Endothelial cell (in vitro differentiated cells): ENCODE data around the gene SRSF4. TPM values are rescaled to one million over a fixed set of nuclear protein-coding genes. Genes with fewer than 3 reads are reported as not detected.

Experiments
- DNase-seq: peaks from one replicate; pipeline ENCODE4 v3.0.0; 2021; ENCODE audit warnings: low spot score
- H3K27ac Mint-ChIP-seq: one replicate; pipeline ENCODE4 v1.8.0; 2021; ENCODE audit warnings: mixed read lengths, inconsistent platforms; ENCODE audit not compliant: unreplicated experiment
- H3K27me3 Mint-ChIP-seq: one replicate; pipeline ENCODE4 v1.8.0; 2021; ENCODE audit warnings: mild to moderate bottlenecking, moderate library complexity, mixed read lengths, inconsistent platforms; ENCODE audit not compliant: unreplicated experiment
- H3K36me3 Mint-ChIP-seq: one replicate; pipeline ENCODE4 v1.8.0; 2021; ENCODE audit warnings: mild to moderate bottlenecking, low read depth, mixed read lengths, inconsistent platforms; ENCODE audit not compliant: unreplicated experiment
- H3K4me1 Mint-ChIP-seq: one replicate; pipeline ENCODE4 v1.8.0; 2021; ENCODE audit warnings: mild to moderate bottlenecking, mixed read lengths, inconsistent platforms; ENCODE audit not compliant: unreplicated experiment
- H3K4me3 Mint-ChIP-seq: one replicate; pipeline ENCODE4 v1.8.0; 2021; ENCODE audit warnings: mild to moderate bottlenecking, mixed read lengths, inconsistent platforms; ENCODE audit not compliant: unreplicated experiment
- H3K9me3 Mint-ChIP-seq: one replicate; pipeline ENCODE4 v1.8.0; 2021; ENCODE audit warnings: mixed read lengths, inconsistent platforms; ENCODE audit not compliant: unreplicated experiment
- total RNA-seq: library from RNA; stranded (reverse); fragmentation: NEBNext Ultra II Directional; extraction: Animal tissue kit (Norgen Biotek cat#: 25700); gene quantifications from one replicate; pipeline ENCODE4 v1.2.1, GENCODE V29; 2021; ENCODE audit not compliant: unreplicated experiment
- TF ChIP-seq, protein P1 (sequence below): fragments of 200-600 bp; sonication (generic); IDR thresholded peaks from one replicate; pipeline ENCODE4 v1.5.0; 2021; ENCODE audit warnings: antibody characterized with exemption; ENCODE audit not compliant: unreplicated experiment

SRSF4 gene
- total RNA-seq, 1 donor from 2014 or later = 68.6 TPM

DNA sequence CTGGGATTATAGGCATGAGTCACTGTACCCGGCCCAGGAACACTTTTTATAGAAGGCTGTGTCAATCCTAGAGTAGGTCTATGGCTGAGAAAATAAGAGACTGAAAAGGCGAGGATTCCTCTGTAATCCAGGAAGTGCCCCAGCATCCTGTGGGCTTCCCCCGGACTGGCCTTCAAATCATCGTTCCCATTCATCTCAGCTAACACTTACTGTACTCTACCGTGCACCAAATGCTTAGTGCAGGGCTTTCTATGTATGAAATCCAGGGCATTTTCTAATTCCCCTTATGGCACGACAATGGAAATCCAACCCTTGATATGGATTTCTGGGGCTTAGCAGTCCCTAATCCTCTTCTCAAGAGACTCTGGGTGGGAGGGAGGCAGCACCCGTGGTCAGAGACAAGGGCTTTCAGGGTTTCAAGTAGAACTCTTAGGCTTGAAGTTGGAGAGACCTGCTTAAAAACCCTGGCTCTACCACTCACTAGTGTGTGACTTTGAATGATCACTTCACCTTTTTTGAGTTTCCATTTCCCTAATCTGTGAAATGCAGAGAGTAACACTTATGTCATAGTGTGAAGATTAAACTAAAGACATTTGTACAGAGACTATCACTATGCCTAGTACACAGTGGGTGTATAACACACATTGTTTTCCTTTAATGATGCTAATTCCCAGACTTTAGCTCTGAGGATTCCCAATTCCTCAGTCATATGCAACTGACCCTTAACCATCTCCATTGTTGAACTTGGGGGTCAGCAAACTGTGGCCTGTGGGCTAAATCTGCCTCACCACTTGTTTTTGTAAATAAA is 28.8 kb upstream of the SRSF4 start:
- H3K4me3 Mint-ChIP-seq = no peak overlapping the region
- H3K9me3 Mint-ChIP-seq = no peaks in the 10 kb centered on the region
- DNase-seq = peak; percentile 11
- TF ChIP-seq, protein P1, sequence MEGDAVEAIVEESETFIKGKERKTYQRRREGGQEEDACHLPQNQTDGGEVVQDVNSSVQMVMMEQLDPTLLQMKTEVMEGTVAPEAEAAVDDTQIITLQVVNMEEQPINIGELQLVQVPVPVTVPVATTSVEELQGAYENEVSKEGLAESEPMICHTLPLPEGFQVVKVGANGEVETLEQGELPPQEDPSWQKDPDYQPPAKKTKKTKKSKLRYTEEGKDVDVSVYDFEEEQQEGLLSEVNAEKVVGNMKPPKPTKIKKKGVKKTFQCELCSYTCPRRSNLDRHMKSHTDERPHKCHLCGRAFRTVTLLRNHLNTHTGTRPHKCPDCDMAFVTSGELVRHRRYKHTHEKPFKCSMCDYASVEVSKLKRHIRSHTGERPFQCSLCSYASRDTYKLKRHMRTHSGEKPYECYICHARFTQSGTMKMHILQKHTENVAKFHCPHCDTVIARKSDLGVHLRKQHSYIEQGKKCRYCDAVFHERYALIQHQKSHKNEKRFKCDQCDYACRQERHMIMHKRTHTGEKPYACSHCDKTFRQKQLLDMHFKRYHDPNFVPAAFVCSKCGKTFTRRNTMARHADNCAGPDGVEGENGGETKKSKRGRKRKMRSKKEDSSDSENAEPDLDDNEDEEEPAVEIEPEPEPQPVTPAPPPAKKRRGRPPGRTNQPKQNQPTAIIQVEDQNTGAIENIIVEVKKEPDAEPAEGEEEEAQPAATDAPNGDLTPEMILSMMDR = no peak
- H3K27ac Mint-ChIP-seq = peak overlapping the region; percentile 64
- peaks cover 3% of the 10 kb centered on the region for H3K27me3 Mint-ChIP-seq
- peaks cover 15% of the 10 kb centered on the region for H3K4me1 Mint-ChIP-seq
- peaks cover 32% of the 10 kb centered on the region for H3K36me3 Mint-ChIP-seq

DNA sequence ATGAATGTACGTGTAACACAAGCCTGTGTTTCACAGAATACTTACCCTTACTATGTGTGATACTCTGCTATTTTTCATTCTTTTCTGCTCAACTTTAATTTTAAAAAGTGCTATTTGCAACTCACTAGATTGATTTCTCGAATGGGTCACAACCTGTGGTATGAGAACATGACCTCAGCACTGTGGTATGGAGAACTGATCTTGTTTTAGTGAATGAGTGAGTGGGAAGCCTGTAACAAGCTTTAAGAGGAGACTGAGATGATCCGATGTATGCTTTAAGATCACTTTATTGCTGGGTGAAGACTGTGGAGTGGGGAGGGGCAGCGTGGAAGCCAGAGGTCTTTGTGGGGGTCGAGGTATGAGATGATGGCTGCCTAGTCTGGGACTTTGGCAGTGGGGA is 27.5 kb upstream of the SRSF4 start:
- Mint-ChIP-seq H3K4me3 (no peak overlapping the region), H3K27ac (peak overlapping the region; percentile 16)
- no peak for DNase-seq

DNA sequence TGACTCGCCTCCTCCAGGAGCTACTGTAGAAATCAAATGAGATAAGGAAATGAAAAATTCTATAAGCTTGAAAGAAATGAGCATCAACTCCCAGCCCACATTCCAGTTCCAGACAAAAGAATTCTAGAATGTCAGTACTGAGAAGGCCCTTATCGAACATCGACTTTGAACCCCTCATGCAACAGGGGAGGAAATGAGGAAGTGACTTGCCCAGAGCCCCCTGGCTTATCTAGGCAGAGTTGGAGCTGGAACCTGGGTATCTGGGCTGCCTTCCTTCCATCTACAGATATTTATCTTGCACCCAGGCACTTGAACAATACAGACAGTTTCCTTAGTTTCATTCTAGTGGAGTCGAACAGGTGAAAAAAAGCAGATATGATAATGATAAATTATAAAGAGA is 26.7 kb upstream of the SRSF4 start:
- TF ChIP-seq, protein P1 = no peak
- H3K27ac Mint-ChIP-seq = no peak overlapping the region
- DNase-seq = no peak
- peaks cover 15% of the 10 kb centered on the region for H3K4me1 Mint-ChIP-seq
- H3K36me3 Mint-ChIP-seq = peaks cover 27% of the 10 kb centered on the region
- H3K27me3 Mint-ChIP-seq = peaks cover 3% of the 10 kb centered on the region
- no peak overlapping the region for H3K4me3 Mint-ChIP-seq
- no peaks in the 10 kb centered on the region for H3K9me3 Mint-ChIP-seq

More for the DNA sequence above, 27.5 kb upstream of the SRSF4 start:
- no peaks in the 10 kb centered on the region for H3K9me3 Mint-ChIP-seq
- TF ChIP-seq, protein P1 = no peak
- H3K4me1 Mint-ChIP-seq = peaks cover 15% of the 10 kb centered on the region
- H3K36me3 Mint-ChIP-seq = peaks cover 28% of the 10 kb centered on the region
- H3K27me3 Mint-ChIP-seq = peaks cover 3% of the 10 kb centered on the region

DNA sequence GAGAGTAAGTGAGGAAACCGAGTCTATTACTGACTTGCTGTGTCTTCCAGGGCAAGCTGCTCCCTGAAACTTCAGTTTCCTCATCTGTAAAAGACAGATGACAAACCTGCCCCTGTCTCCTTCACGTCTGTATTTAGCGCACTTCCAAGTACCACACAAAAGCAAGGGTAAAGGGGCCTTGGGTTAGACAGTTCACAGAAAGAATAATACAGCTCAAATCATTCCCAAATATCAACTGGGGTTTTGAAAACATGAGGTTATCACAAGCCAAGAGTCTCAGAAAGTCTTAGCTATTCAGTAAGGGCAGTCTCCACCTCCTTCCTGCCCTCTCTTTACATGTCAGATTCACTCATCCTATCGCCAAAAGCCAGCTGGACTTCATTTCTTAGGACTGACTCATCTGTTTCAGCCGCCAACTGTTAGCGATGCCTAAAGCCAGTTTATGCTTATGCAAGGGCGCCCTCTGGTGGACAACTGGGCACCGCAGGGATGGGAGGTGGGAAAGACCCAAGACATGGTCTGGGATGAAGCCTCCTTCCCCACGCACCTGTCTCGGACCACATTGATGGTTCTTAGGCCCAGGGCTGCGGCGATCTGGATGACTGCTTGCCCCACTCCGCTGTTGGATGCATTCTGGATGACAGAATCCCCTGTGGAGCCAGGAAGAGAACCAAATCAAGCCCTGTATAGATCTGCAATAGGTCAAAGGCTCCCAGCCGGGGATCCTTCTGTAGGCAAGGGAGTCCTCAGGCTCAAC is 21.1 kb upstream of the SRSF4 start:
- H3K4me3 Mint-ChIP-seq = no peak overlapping the region
- TF ChIP-seq, protein P1 = peak; percentile 96
- no peaks in the 10 kb centered on the region for H3K9me3 Mint-ChIP-seq
- H3K27ac Mint-ChIP-seq = peak overlapping the region; percentile 34
- DNase-seq = peak; percentile 96
- H3K4me1 Mint-ChIP-seq = peaks cover 7% of the 10 kb centered on the region
- peaks cover 16% of the 10 kb centered on the region for H3K36me3 Mint-ChIP-seq
- H3K27me3 Mint-ChIP-seq = no peaks in the 10 kb centered on the region

DNA sequence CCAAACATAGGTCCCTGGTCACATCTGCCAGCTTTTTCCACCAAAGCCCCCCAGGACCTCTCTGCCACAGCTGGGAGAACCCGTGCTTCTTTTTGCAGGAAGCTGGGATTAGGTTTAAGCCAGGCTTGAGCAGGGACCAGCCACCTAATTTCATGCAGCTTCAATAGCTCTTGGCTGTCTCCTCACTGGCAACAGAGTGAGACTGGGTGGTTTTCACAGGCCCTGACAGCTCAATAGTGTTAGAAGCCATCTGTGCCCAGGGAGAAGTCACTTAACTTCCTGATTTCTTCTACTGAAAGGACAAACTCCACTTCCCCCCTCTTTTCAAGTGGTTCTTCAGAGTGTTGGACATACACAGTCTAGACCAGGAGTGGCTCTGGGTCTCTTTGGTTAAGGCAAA is 20.4 kb upstream of the SRSF4 start:
- H3K36me3 Mint-ChIP-seq = peaks cover 19% of the 10 kb centered on the region
- no peaks in the 10 kb centered on the region for H3K9me3 Mint-ChIP-seq
- no peaks in the 10 kb centered on the region for H3K27me3 Mint-ChIP-seq
- DNase-seq = no peak
- H3K4me1 Mint-ChIP-seq = peaks cover 7% of the 10 kb centered on the region
- TF ChIP-seq, protein P1 = no peak
- H3K4me3 Mint-ChIP-seq = no peak overlapping the region
- peak overlapping the region; percentile 34 for H3K27ac Mint-ChIP-seq
